Uterus (tissue), 4 donors: ENCODE data around the gene EFEMP1. TPM values are rescaled to one million over a fixed set of nuclear protein-coding genes. Genes with fewer than 3 reads are reported as not detected.

Experiments used
- DNase-seq, 2 donors: peaks; one replicate each; pipeline ENCODE4 v3.0.0-alpha.2; 2019 to 2020
- H3K27ac ChIP-seq, 2 donors: fragments of 200-600 bp; sonication (generic); 1 replicate in 1 of 2; 2 replicates in 1 of 2; pipeline ENCODE4 v1.5.1; 2016 to 2018
- H3K27me3 ChIP-seq, 2 donors: fragments of 200-600 bp; sonication (generic); one replicate each; pipeline ENCODE4 v1.5.1; 2018 to 2019; ENCODE audit warnings: control low read depth in 1 of 2
- H3K36me3 ChIP-seq, 2 donors: fragments of 200-600 bp; sonication (generic); one replicate each; pipeline ENCODE4 v1.5.1; 2019; ENCODE audit warnings: control low read depth in 1 of 2
- H3K4me1 ChIP-seq, 2 donors: fragments of 200-600 bp; sonication (generic); one replicate each; pipeline ENCODE4 v1.5.1; 2018 to 2019; ENCODE audit warnings: control low read depth in 1 of 2
- H3K4me3 ChIP-seq, 2 donors: fragments of 200-600 bp; sonication (generic); 1 replicate in 1 of 2; 2 replicates in 1 of 2; pipeline ENCODE4 v1.5.1; 2018 to 2019; ENCODE audit warnings: mild to moderate bottlenecking in 1 of 2
- H3K9me3 ChIP-seq, 2 donors: fragments of 200-600 bp; sonication (generic); one replicate each; pipeline ENCODE4 v1.5.1; 2019; ENCODE audit warnings: control low read depth in 1 of 2
- POLR2A ChIP-seq, 2 donors: fragments of 450-650 bp; IDR thresholded peaks; one replicate each; pipeline ENCODE4 v1.6.1; 2016; ENCODE audit warnings: antibody characterized with exemption in 2 of 2, mild to moderate bottlenecking in 1 of 2, moderate library complexity in 1 of 2
- intact Hi-C: fragments of 100-400 bp; cut with DNase I; formaldehyde crosslinking; loops from one replicate; pipeline ENCODE4 v1.15.1; 2023; ENCODE audit warnings: low total_unique reads
- total RNA-seq, 4 donors: library from RNA; depleted of rRNA in 3 of 4; stranded (reverse); fragments of >200 nt in 3 of 4; gene quantifications; one replicate each; pipeline versions ENCODE4 v1.1.0 to v1.2.4, GENCODE V29; 2014 to 2023
- TF ChIP-seq, protein P1 (sequence below), 4 experiments: fragments of 200-600 bp in 2 of 4; fragments of 450-650 bp in 2 of 4; sonication (generic) in 2 of 4; IDR thresholded peaks; one replicate each; pipeline ENCODE4 v1.5.1; 2016 to 2019; ENCODE audit warnings: antibody characterized with exemption in 4 of 4, mild to moderate bottlenecking in 2 of 4, moderate library complexity in 1 of 4
- donor health status: DM: yes; HTN: yes; CAD: no.

Gene EFEMP1
- total RNA-seq, 4 donors from 2014 or later = 57.0 to 513 (median 250) TPM

DNA sequence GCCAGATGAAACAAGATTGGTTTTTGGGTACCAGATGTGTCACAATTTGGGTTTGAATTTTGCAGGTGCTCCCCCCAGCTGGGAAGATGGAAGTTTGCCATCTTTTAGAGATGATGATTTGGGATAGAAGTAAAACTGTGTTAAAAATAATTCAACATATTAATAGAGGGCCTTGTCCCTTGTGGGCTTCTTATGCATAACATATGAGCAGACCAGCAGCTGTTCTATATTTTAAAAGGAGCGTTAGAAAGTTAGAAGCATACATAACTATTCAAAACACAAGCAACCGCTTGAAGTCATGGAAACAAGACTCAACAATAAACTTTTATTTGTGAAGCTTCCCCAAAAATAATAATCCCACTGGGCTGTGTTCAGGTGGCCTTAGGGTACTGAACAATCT, 62.8 kb downstream of the EFEMP1 start:
- no peak for TF ChIP-seq POLR2A (IDR thresholded peaks at IDR 0.05)
- TF ChIP-seq, protein P1, sequence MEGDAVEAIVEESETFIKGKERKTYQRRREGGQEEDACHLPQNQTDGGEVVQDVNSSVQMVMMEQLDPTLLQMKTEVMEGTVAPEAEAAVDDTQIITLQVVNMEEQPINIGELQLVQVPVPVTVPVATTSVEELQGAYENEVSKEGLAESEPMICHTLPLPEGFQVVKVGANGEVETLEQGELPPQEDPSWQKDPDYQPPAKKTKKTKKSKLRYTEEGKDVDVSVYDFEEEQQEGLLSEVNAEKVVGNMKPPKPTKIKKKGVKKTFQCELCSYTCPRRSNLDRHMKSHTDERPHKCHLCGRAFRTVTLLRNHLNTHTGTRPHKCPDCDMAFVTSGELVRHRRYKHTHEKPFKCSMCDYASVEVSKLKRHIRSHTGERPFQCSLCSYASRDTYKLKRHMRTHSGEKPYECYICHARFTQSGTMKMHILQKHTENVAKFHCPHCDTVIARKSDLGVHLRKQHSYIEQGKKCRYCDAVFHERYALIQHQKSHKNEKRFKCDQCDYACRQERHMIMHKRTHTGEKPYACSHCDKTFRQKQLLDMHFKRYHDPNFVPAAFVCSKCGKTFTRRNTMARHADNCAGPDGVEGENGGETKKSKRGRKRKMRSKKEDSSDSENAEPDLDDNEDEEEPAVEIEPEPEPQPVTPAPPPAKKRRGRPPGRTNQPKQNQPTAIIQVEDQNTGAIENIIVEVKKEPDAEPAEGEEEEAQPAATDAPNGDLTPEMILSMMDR (IDR thresholded peaks at IDR 0.05) = no peak
- H3K27ac ChIP-seq = no peak overlapping the region
- H3K4me1 ChIP-seq = peaks cover 0 to 14% of the 10 kb centered on the region in 2 donors

DNA sequence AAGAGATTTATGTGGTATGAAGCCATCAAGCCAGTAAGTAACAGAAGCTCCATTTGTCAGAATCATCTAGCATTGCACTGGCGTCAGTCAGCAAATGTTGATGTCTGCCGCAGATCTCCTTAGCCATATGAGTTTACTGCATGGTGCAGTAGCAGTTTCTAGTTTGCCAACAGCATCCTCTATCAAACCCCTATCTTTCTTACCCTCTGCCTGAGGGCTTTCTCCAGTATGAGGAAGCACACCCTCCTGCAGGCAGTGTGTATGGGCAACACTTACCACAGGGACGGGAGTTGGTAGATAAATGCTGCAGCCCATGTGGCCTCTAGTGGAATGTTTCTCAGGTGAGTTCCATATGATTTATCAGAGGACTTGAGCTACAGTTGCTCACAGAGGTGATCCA, 63.7 kb downstream of the EFEMP1 start:
- no peak overlapping the region for H3K27ac ChIP-seq
- intact Hi-C loops = no loop called here

More for the DNA sequence above, 62.8 kb downstream of the EFEMP1 start:
- intact Hi-C loops = no loop called here
- Histone ChIP-seq H3K4me3 (no peak overlapping the region), H3K9me3 (no peaks in the 10 kb centered on the region), H3K36me3 (no peaks in the 10 kb centered on the region), H3K27me3 (no peaks in the 10 kb centered on the region)
- no peak for DNase-seq

DNA sequence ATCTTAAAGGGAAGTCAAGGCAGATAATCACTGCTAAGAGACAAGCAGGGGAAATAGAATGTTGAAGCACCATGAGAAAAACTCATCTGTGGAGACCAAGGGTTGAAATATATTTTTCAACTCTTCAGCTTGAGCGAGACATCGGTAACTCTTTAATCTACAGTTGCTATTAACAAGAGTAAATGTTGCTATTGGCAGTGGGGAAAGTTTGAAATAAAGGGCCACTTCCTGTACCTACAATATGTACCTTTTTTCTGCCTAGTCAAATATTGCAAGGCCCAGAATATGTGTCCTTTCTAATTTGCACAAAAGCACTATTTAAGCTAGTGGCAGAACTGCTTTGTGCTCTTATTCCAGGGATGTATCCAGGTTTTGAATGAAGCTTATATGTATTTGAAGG, 65.8 kb downstream of the EFEMP1 start:
- Histone ChIP-seq H3K27ac (peak overlapping the region in 1 of 2 donors; percentile 71), H3K4me3 (no peak overlapping the region), H3K36me3 (no peaks in the 10 kb centered on the region), H3K27me3 (no peaks in the 10 kb centered on the region), H3K4me1 (peaks cover 0 to 7% of the 10 kb centered on the region in 2 donors), H3K9me3 (no peaks in the 10 kb centered on the region)
- no peak for DNase-seq
- intact Hi-C loops = no loop called here
- TF ChIP-seq, protein P1 (IDR thresholded peaks at IDR 0.05) = no peak
- no peak for TF ChIP-seq POLR2A (IDR thresholded peaks at IDR 0.05)

More for the DNA sequence above, 63.7 kb downstream of the EFEMP1 start:
- no peak for DNase-seq
- no peaks in the 10 kb centered on the region for H3K9me3 ChIP-seq
- H3K27me3 ChIP-seq = no peaks in the 10 kb centered on the region
- H3K4me1 ChIP-seq = peaks cover 0 to 14% of the 10 kb centered on the region in 2 donors
- no peaks in the 10 kb centered on the region for H3K36me3 ChIP-seq
- no peak for TF ChIP-seq POLR2A (IDR thresholded peaks at IDR 0.05)
- TF ChIP-seq, protein P1 (IDR thresholded peaks at IDR 0.05) = no peak
- H3K4me3 ChIP-seq = no peak overlapping the region

DNA sequence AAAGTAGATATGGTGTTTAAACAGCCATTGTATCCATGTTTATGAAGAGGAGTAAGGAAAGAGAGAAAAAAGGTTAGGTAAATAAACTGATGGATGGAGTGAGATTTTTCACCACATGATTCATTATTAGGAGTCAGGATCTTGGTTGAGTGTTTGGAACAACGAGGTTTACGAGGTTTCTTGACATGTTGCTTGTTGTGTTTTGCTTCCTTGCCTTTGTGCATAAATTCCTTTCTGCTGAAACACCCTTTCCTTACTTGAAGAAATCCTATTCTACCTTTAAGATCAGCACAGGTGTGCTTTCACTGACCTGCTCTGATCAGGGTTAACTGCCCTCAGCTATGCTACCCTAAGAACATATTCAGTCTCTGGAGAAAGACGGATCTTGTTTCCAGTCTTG, 66.6 kb downstream of the EFEMP1 start:
- TF ChIP-seq, protein P1 (IDR thresholded peaks at IDR 0.05) = no peak
- no peak for TF ChIP-seq POLR2A (IDR thresholded peaks at IDR 0.05)
- peak overlapping the region in 1 of 2 donors; percentile 71 for H3K27ac ChIP-seq
- intact Hi-C loops = no loop called here
- peaks cover 0 to 1% of the 10 kb centered on the region in 2 donors for H3K4me1 ChIP-seq
- H3K9me3 ChIP-seq = no peaks in the 10 kb centered on the region
- no peak for DNase-seq
- H3K27me3 ChIP-seq = no peaks in the 10 kb centered on the region
- no peak overlapping the region for H3K4me3 ChIP-seq
- H3K36me3 ChIP-seq = no peaks in the 10 kb centered on the region

DNA sequence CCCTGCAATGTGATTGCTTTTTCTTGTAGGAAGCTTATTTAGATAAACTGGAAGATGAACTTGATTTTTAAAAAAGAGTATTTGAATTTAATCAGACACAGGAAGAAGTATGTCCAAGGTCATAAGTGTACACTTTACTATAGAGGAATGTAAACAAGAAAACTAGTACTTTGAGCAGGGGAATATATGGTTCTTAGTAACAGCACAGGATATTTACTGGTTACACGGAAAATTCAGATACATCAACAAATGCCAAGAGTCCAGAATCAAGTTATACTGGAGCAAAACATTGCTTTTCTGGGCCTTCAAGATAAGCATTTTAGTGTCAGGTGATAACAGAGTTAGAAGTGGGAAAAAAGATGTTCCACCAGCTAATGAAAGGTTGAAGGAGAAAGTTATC, 75.5 kb downstream of the EFEMP1 start:
- Histone ChIP-seq H3K36me3 (no peaks in the 10 kb centered on the region), H3K27me3 (no peaks in the 10 kb centered on the region), H3K27ac (no peak overlapping the region), H3K4me3 (no peak overlapping the region), H3K9me3 (no peaks in the 10 kb centered on the region), H3K4me1 (no peaks in the 10 kb centered on the region)
- intact Hi-C loops = no loop called here
- no peak for TF ChIP-seq POLR2A (IDR thresholded peaks at IDR 0.05)
- TF ChIP-seq, protein P1 (IDR thresholded peaks at IDR 0.05) = no peak
- DNase-seq = no peak
